GM19463 (cell line): ENCODE measurements around the gene ANO6.
"Not testable (repeated sequence)": the region's sequence is repeated elsewhere in the genome, so short reads cannot be mapped to it uniquely, and the experiment has no call there.

Source experiments
- ATAC-seq: cut with Tn5 transposase; IDR thresholded peaks from one replicate; pipeline ENCODE4 v1.9.1; 2021; ENCODE audit warnings: mild to moderate bottlenecking, moderate library complexity; ENCODE audit not compliant: unreplicated experiment

Gene ANO6

DNA sequence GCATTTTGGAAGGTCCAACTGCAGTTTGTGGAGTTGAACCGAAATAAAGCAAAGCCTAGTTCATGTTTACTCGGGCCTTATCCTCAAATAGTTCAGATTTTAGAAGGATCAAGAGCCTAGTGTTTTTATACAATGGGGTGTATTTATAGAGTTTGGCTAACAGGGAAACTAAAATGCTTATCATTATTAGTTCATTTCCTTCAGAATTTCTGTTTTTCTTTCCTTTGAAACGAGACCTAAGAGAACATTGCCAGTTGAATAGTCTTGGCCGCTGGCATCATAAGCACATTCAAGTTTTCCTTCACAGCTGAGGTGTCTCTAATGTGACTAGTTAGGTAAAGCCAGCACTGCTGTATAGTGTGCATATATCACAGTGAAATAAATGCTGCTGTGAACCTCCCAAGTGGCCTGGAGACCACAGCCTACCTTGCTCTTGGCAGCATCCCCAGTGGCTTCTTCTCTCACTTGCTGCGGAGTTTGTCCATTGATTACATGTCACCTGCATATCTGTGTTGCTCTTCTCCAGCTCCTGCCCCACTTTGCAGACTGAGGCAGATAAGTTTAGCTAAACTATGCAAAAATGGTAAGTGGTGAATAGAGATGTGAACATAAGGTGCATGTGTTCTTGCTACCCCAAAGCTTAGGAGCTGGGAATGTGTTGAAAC, 88.8 kb downstream of the ANO6 start:
- no peak for ATAC-seq

DNA sequence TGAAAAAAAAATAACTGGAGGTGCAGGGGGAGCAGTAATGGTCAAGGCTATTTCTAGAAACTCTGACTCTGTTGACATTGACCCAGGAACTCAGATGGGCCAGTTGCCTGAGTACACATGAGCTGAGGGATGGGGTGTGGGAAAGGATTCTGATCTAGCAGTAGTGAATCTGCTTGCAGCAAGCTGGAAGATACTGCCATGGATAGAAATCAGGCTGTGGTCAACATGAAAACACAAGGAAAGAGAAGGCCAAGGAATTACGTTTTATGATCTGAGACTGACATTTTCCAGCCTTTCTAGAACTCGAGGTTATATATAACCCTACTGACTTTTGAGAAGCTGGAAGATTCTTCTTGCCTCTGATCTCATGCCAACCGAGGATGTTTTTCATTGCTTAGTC, 90.0 kb downstream of the ANO6 start:
- ATAC-seq: no peak

DNA sequence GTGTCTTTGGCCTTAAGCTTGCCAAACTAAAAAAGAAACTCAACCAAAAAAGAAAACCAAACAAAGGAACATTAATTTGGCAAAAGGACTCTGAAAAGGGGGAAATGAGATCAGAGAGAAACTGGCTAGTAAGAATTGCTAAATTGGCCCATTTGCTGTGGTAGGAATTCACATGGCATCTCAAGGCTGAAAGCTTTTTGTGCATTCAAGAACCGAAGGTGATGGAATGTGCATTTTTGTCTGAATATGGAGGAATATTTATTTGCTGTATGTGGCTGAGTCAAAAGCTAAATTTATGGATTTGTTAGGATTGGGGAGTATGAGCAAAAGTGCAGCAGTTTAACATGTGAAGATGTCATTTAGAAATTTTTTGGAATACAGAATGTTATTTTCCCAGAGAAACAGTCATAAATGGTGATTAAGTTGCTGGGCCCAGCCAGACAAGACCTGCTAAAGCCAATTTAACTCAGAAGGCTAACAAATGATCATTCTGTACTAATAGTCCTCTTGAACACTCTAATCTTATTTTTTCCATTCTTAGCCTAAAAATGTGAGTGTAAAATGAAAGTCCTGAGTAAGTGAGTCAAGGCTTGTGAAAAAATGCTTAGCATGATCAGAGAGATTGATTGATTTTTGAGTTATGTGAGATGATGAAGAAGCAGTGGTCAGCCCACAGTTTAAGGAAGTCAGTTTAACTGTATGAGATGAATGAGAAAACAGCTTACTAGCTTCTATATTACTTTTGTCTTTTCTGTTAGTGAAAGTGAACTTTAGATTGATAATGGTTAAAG, 94.1 kb downstream of the ANO6 start:
- no peak for ATAC-seq

DNA sequence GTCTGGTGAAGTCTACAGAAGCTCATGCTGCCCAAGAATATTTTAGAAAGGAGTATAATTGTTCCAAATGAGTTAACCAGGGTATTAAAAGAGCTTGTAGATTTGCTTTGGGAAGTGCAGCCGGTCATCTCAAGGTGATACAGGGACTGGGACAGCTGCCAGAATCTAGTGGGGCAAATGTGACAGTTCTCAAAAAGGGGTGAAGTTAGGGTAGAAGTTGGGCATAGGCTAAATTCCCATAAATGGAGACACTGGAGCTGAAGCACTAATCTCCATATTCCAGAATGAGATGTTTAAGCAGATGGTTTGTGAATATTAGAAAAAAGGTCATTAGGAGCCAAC, 94.7 kb downstream of the ANO6 start:
- no peak for ATAC-seq

DNA sequence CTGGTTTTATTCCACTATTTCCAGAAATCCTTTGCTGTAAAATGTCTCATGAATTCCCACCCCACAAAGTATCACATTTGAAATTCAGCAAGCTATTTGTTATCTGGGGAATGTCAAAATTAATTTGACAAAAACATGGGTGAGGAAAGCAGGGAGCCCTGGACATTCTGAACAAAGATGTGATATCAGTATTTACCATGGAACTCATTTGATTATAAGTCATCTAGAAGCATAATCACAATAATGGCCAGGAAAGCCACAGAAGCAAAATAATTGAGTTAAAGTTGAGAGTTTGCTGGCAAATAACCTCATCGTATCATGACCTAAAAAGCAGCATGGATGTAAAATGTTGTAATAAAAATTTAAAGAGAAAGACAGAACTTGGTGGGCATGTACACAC, 96.1 kb downstream of the ANO6 start:
- no peak for ATAC-seq

DNA sequence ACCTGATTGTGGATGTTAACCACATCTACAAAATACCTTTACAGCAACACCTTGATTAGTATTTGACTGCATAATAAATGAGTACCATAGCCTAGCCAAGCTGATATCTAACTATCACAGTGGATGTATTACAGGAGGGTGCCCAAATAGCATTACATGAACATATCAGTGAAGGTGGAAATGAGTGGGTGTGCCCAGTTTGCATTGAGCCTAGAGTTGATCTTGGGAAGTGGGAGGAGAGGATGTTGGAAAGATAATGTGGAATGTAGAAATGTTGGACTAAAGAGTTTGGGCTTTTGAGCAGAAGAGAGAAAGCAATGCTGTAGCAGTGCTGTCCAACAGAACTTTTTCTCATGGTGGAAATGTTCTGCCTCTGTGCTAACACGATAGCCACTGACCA, 98.9 kb downstream of the ANO6 start:
- no peak for ATAC-seq

DNA sequence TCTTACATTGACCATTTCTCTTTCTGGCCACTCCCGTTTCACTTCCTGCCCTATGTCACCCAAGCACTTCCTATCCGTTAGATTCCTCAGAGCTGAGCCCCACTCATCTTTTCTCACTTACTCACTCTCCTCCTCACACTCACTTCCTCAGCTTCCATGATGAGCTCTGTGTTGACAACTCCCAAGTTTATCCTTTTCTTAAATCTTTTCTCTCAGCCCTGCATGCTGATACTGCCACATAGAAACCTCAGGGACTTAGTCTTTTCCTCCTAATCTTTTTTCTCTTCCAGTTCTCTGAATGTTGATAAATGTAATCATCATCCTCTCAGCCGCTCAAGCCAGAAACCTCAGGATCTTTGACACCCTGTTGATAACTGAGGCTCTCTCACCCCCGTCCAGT, 99.6 kb downstream of the ANO6 start:
- ATAC-seq: no peak

DNA sequence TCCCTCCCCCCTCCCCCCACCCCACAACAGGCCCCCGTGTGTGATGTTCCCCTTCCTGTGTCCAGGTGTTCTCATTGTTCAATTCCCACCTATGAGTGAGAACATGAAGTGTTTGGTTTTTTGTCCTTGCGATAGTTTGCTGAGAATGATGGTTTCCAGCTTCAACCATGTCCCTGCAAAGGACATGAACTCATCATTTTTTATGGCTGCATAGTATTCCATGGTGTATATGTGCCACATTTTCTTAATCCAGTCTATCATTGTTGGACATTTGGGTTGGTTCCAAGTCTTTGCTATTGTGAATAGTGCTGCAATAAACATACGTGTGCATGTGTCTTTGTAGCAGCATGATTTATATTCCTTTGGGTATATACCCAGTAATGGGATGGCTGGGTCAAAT, 101.4 kb downstream of the ANO6 start:
- not testable (repeated sequence) for ATAC-seq

DNA sequence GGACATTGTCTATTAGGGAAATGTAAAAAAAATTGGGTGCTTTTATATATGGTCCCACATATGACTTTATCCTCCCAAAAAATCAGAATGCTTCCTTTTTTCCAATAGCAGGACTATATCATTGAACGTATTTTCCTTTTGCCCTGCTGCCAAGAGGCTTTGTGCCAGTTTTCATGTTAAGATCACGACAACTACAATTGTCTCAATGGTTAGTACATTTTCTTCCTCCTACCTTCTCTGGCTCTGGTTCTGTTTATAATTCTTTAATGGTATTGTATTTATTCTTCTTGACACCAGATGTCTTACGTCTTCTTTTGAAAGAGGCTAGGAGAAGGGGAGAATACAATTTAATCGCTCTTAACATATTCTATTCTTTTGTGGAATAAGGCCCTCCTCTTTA, 106.9 kb downstream of the ANO6 start:
- no peak for ATAC-seq

DNA sequence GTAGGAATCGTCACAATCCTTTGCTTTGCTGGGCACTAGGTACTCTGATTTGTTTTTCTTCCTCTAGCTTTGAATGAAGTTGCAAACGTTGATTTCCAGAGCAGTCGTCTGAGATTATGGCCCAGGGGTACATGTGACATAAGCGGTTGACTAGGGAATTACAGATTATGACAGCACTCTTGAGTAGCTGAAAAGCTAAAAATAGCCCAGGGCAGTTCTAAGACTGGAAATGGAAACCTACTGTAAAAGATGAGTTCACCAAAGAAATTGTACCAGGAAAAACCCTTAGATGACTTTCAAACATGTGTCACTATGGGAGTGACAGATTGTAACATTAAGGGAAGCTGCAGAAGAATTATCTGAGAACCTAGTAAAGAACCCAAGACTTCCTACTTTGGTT, 108.5 kb downstream of the ANO6 start:
- no peak for ATAC-seq

DNA sequence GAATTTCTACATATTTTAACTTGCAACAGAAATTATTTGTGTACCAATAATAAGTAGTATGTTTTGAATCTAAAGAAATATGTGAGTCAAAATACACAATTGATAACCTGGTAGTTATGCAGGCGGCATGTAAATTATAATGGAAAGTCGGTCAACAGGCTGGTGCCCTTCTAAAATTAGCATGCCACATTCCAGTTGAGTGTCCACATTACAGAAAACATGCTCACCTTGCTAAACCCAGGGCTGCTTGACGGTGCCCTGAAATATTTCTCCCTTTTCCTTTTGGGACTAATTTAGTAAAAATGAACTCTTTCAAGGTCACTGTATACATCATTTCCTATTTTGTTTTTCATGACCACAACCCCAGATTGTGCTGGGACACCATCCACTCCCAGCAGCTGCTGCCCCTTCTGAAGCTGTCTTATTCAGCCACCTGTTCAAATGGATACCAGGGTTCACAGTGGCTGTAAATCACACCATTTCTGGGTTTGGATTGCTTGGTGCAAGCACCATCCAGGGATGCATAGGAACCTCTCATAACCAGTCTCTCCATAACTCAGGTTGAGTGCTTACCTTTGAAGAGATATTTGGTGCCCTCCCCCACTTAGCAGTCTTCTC, 110.6 kb downstream of the ANO6 start:
- no peak for ATAC-seq

DNA sequence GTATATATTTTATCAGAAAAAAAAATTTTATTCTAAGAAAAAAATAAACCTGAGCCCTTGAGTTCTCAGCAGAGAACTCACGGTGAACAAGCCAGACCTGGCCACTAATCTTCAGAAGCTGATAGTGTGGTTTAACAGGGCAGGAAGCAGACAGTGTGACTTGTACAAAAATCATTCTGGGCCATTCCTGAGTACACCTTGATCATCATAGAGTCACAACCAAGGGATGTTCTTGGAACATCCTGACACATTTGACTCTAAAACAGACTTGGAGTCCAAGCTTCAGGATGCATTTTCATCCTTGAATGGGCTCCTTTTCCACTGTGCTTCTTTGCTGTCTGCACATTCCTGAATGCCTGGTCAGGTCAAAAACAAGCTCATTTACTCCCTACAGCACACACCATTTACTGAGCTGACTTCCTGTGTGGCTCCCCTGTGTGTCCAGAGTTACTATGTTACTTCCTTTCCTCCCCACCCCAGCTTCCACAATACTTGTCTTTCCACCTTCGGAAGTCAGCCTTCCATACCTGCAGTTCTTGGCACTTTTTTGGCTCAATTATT, 112.0 kb downstream of the ANO6 start:
- ATAC-seq: no peak

DNA sequence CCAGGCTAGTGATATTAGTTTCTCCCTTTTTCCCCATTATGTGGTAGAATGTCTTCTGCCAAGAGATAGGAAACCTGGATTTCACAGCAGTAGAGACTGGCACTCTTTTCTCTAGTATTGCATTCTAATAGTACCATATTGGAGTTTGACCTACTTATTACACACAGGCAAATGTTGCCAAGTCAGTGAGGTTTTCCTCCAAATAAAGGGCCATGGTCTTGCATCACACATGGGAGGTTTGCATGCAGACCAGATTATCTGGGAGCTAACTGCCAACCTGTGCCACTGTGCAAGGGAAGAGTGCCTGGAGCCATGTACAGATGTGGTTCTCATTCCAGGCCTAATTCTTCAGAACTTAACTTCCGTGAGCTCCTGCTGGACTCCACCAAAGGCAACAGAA, 113.3 kb downstream of the ANO6 start:
- no peak for ATAC-seq

DNA sequence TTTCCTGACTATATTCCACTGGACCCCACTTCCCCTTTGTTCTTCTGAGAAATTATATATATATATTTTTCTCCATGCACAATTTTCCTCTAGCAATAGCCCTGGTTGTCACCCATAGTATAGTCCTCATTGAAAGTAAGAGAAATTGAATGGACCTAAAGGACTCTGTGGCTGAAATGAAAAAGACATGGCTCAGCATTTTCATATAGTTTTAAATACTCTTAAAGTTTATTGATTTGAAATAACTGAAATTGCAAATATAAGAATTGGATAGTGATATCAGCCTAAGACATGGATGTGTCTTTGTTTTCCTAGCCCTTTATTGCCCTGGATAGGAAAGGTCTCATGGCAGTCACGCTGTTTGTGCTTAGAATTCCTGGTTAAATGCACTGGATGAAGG, 113.8 kb downstream of the ANO6 start:
- no peak for ATAC-seq

DNA sequence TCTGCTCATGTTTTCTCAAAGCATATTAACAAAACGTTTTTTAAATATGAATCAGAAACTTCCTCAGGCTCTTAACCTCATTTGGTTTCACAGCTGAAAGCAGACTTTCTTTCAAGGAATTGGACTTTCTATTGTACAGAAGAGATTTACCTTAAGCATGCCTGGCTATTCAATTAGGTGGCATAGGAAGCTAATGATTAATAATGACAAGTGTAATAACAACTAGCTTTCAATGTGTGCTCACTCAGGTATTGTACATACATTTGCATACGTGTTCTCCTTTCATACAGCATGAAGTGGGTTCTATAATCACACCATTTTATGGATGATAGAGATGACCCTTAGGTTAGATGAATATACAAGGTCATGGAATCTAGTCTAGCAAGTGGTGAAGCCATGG, 115.7 kb downstream of the ANO6 start:
- ATAC-seq: peak; percentile 70

DNA sequence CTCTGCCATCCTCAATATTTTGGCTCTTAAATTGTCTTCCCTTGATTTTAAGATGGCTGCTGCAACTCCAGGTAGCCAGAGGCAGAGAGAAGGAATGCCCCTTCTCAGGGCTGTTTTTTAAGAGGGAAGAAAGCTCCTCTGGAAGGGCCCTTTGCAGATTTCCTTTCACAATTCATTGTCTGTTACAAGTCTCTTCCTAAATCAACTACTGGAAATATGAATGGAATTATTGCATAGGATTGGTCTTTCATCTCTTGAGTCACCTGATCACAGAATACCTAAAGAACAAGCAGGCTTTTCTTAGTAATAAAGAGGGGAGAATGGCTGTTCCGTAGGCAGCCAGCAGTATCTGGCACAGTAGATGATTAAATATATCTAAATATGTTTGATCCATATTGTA, 118.5 kb downstream of the ANO6 start:
- no peak for ATAC-seq

DNA sequence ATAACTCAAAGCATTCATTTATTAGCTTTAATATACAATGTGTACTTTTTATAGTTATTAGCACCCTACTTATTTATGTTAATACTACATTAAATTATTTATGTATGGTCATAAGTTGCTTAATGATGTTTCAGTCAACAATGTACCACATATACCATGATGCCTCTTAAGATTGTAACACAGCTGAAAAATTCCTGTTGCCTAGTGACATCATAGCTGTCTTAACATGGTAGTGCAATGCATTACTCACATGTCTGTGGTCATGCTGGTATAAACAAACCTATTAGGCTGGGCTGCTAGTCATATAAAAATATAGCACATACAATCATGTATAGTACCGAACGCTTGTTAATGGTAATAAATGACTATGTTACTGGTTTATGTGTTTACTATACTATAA, 120.4 kb downstream of the ANO6 start:
- no peak for ATAC-seq

DNA sequence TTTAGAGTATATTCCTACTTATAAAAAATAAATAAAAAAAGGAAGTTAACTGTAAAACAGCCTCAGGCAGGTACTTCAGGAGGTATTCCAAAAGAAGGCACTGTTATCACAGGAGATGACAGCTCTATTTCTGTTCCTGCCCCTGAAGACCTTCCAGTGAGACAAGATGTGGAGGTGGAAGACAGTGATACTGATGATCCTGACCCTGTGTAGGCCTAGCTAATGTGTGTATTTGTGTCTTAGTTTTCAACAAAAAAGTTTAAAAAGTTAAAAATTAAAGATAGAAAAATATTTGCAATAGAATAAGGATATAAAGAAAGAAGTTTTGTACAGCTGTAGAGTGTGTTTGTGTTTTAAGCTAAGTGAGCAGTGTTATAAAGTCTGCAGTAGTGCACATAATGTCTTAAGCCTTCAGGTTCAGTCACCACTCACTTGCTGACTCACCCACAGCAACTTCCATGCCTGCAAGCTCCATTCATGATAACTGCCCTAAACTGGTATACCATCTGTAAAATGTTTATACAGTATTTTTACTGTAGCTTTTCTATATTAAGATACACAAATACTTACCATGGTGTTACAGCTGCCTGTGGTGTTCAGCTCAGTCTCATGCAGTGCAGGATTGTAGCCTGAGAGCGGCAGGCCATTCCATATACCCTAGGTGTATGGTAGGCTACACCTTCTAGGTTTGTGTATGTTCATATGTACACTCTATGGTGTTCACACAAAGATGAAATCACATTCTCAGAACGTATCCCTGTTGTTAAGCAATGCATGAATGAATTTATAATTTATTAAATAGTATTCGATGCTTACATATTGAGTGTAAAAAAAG, 121.1 kb downstream of the ANO6 start:
- no peak for ATAC-seq

DNA sequence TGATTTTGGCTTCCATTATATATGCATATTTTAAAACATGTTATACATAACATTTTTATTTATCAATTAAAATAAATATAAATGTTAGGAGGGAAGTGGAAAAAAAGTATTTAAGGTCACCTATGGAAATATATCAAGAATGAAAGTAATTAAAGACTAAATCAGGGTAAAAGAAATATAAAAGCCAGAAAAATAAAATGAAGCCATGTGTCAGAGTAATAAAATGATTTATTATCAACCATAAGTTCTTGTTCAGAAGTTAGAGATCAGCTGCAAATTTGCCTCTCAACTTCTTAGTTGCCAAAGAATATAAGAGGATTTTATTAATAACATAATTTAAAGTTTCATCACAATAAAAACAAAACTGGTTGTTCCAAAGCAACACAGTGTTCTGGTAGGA, 121.9 kb downstream of the ANO6 start:
- ATAC-seq: no peak

DNA sequence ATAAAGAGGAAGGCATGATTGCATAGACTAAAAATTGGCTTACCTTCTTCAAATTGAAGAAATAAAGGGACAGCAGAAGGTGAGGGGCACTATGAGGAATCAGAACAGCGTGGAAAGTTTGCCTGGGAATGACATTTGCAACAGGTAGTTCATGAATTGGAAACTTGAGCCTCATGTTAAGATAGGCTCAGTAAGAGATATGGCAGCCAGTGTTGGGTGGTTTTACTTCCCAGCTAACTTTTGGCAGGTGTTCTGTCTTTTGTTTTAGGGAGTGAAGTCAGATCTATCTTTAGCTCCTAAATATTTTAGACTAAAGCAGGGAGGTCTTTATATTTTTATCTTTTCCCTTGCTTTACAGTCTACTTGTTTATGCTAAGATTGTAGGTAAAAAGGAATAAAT, 122.4 kb downstream of the ANO6 start:
- ATAC-seq: no peak

DNA sequence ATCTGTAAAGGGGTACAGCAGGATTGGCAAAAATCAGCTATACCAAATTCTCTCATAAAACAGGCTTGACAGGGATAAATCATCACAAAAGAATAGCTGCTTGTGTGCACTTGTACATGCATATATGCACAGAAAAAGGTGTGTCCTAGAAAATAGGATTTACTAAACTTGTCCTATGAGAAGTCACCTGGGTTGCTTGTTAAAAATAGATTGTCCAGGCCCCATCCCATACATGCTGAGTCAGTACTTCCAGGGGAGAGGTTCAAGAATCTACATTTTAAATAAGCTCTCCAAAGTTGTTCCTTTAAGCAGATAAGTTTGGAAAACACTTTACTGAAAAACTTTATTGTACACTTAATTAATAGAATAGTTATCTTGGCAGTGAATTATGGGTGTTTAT, 123.1 kb downstream of the ANO6 start:
- no peak for ATAC-seq
